ENCODE results near the gene PRKG1.
"Not testable (repeated sequence)": the region's sequence is repeated elsewhere in the genome, so short reads cannot be mapped to it uniquely, and the experiment has no call there.

PRKG1 gene

DNA sequence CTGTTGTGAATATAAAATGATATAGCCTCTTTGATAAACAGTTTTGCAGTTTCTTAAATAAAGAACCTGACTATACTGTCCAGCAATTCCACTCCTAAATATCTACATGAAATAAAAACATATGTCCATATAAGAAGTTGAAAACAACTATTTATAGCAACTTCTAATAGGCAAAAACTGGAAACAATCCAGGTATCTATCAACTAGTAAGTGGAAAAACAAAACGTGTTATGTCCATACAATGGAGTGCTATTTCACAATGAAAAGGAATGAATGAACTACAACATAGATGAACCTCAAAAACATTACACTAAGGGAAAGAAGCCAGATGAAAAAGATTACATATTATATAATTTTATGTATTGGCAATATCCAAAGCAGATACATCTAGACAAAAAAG lies 356.2 kb downstream of the PRKG1 start:
- Histone ChIP-seq H3K27ac (ENCODE audit: low read depth, low read length) (no peak overlapping the region), H3K4me1 (ENCODE audit: control insufficient read depth, insufficient read depth, low read length) (peaks cover 2% of the 10 kb centered on the region), H3K9ac (ENCODE audit: low read length) (no peak overlapping the region), H3K27me3 (ENCODE audit: control insufficient read depth, insufficient read depth, low read length) (no peaks in the 10 kb centered on the region), H3K36me3 (ENCODE audit: control insufficient read depth, insufficient read depth, low read length) (no peaks in the 10 kb centered on the region), H3K4me3 (ENCODE audit: low read length) (no peak overlapping the region)

DNA sequence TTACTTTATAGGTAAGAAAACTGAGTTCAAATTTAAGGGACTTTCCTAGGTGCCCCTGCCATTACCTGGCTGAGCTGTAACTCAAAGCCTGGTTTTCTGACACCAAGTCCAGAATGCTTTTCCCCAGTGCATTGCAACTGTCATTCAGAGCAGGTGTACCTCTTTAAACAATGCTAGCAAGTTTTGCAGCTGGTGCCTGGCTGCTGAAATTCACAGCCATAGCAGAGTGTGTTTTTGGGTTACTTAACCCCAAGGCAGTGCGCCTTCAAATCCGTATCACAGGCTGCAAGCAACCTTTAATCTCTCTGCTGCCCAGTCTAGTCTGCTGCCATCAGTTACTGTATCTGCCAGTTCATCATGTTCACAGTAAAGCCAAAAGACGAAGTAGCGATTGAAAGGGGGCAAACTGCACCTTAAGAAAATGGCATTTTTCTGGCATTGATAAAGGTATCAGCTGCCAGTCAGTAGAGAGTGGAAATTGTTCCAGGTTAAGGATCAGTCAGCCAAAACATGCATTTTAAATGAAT lies 359.7 kb downstream of the PRKG1 start:
- Histone ChIP-seq H3K36me3 (ENCODE audit: control insufficient read depth, insufficient read depth, low read length) (no peaks in the 10 kb centered on the region), H3K9ac (ENCODE audit: low read length) (no peak overlapping the region), H3K4me3 (ENCODE audit: low read length) (no peak overlapping the region), H3K27me3 (ENCODE audit: control insufficient read depth, insufficient read depth, low read length) (no peaks in the 10 kb centered on the region), H3K27ac (ENCODE audit: low read depth, low read length) (no peak overlapping the region), H3K4me1 (ENCODE audit: control insufficient read depth, insufficient read depth, low read length) (peaks cover 2% of the 10 kb centered on the region)

- H3K27ac ChIP-seq (ENCODE audit: low read depth, low read length): no peak overlapping the region
Measured at GRCh38 chr10:51436805-51437204, 362.5 kb downstream of the PRKG1 start.

DNA sequence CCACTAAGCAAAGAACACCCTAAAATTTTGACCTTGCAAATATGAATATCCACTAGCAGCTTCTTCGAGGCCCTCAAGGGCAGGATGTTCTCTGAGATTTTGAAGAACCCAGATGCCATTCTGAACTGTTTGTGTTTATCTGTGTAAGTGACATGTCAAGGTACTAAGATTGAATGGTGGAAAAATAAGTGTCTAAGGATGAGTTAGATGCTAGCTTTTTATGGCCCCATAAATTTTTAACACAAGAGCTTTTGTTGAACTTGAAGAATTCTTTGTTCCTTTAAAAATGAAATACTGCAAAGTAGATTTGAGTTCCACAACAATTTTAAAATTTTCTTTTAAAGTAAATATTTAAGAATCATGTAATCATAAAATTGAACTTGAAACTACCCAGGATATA lies 365.4 kb downstream of the PRKG1 start:
- Histone ChIP-seq H3K27ac (ENCODE audit: low read depth, low read length) (no peak overlapping the region), H3K4me3 (ENCODE audit: low read length) (no peak overlapping the region), H3K9ac (ENCODE audit: low read length) (no peak overlapping the region), H3K27me3 (ENCODE audit: control insufficient read depth, insufficient read depth, low read length) (no peaks in the 10 kb centered on the region), H3K4me1 (ENCODE audit: control insufficient read depth, insufficient read depth, low read length) (peaks cover 3% of the 10 kb centered on the region), H3K36me3 (ENCODE audit: control insufficient read depth, insufficient read depth, low read length) (no peaks in the 10 kb centered on the region)

More at GRCh38 chr10:51436805-51437204, 362.5 kb downstream of the PRKG1 start:
- Histone ChIP-seq H3K4me3 (ENCODE audit: low read length) (no peak overlapping the region), H3K4me1 (ENCODE audit: control insufficient read depth, insufficient read depth, low read length) (peaks cover 6% of the 10 kb centered on the region), H3K9ac (ENCODE audit: low read length) (no peak overlapping the region), H3K36me3 (ENCODE audit: control insufficient read depth, insufficient read depth, low read length) (no peaks in the 10 kb centered on the region), H3K27me3 (ENCODE audit: control insufficient read depth, insufficient read depth, low read length) (no peaks in the 10 kb centered on the region)

DNA sequence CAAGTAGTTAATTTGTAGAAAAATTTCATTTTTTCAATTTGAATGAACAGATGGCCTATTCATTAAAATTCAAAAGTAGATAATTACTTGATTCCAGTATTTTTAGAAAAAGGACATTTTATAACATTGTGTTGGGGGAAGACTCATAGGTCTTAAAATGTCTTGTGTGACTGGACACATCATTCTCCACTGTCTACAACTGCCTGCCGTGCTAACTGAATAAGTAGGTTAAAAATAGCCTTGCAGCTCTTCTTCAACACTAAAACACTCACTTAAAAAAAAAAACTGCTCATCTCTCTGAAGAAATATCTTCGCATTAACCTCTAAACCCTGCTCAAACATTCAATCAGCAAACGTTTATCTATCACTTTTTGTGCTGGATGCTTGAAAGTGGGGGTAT lies 371.3 kb downstream of the PRKG1 start:
- Histone ChIP-seq H3K4me3 (ENCODE audit: low read length) (no peak overlapping the region), H3K27me3 (ENCODE audit: control insufficient read depth, insufficient read depth, low read length) (no peaks in the 10 kb centered on the region), H3K9ac (ENCODE audit: low read length) (no peak overlapping the region), H3K36me3 (ENCODE audit: control insufficient read depth, insufficient read depth, low read length) (no peaks in the 10 kb centered on the region), H3K4me1 (ENCODE audit: control insufficient read depth, insufficient read depth, low read length) (no peaks in the 10 kb centered on the region), H3K27ac (ENCODE audit: low read depth, low read length) (no peak overlapping the region)

- Histone ChIP-seq H3K27ac (ENCODE audit: low read depth, low read length) (no peak overlapping the region), H3K36me3 (ENCODE audit: control insufficient read depth, insufficient read depth, low read length) (no peaks in the 10 kb centered on the region), H3K27me3 (ENCODE audit: control insufficient read depth, insufficient read depth, low read length) (no peaks in the 10 kb centered on the region), H3K4me3 (ENCODE audit: low read length) (no peak overlapping the region), H3K4me1 (ENCODE audit: control insufficient read depth, insufficient read depth, low read length) (no peaks in the 10 kb centered on the region), H3K9ac (ENCODE audit: low read length) (no peak overlapping the region)
Measured at GRCh38 chr10:51447119-51447518, 372.8 kb downstream of the PRKG1 start.

GRCh38 chr10:51455762-51456161 lies 381.5 kb downstream of the PRKG1 start:
- not testable (repeated sequence) for H3K4me1 ChIP-seq (ENCODE audit: control insufficient read depth, insufficient read depth, low read length); H3K27me3 ChIP-seq (ENCODE audit: control insufficient read depth, insufficient read depth, low read length); H3K9ac ChIP-seq (ENCODE audit: low read length); H3K27ac ChIP-seq (ENCODE audit: low read depth, low read length); H3K4me3 ChIP-seq (ENCODE audit: low read length); H3K36me3 ChIP-seq (ENCODE audit: control insufficient read depth, insufficient read depth, low read length)

- H3K4me3 ChIP-seq (ENCODE audit: low read length): no peak overlapping the region
- H3K9ac ChIP-seq (ENCODE audit: low read length): no peak overlapping the region
- no peaks in the 10 kb centered on the region for H3K27me3 ChIP-seq (ENCODE audit: control insufficient read depth, insufficient read depth, low read length)
- no peak overlapping the region for H3K27ac ChIP-seq (ENCODE audit: low read depth, low read length)
- peaks cover 3% of the 10 kb centered on the region for H3K4me1 ChIP-seq (ENCODE audit: control insufficient read depth, insufficient read depth, low read length)
- H3K36me3 ChIP-seq (ENCODE audit: control insufficient read depth, insufficient read depth, low read length): peaks cover 2% of the 10 kb centered on the region
Measured at GRCh38 chr10:51459476-51459875, 385.2 kb downstream of the PRKG1 start.

- Histone ChIP-seq H3K4me3 (ENCODE audit: low read length) (no peak overlapping the region), H3K27ac (ENCODE audit: low read depth, low read length) (no peak overlapping the region), H3K27me3 (ENCODE audit: control insufficient read depth, insufficient read depth, low read length) (no peaks in the 10 kb centered on the region), H3K4me1 (ENCODE audit: control insufficient read depth, insufficient read depth, low read length) (peaks cover 3% of the 10 kb centered on the region), H3K36me3 (ENCODE audit: control insufficient read depth, insufficient read depth, low read length) (peaks cover 2% of the 10 kb centered on the region), H3K9ac (ENCODE audit: low read length) (no peak overlapping the region)
Measured at GRCh38 chr10:51462076-51462779, 387.9 kb downstream of the PRKG1 start.

DNA sequence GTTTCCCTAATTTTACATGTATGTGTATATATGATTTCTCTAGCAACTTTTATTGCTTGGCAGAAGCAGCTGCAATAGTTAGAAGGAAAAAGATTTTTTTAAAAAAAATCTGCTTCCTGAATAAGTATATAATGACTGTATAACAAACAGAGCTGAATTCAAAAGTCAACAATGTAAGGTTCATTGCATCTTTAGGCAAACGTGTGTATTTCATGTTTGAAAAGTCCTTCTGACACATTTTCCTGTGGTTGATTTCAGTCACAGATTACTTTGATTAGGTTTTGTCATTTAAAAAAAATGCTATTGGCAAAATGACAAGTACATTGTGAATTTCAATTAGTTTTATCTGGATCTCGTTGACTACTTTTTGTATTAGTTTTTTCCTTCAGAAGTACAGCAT lies 394.1 kb downstream of the PRKG1 start:
- no peaks in the 10 kb centered on the region for H3K27me3 ChIP-seq (ENCODE audit: control insufficient read depth, insufficient read depth, low read length)
- H3K27ac ChIP-seq (ENCODE audit: low read depth, low read length): no peak overlapping the region
- no peaks in the 10 kb centered on the region for H3K4me1 ChIP-seq (ENCODE audit: control insufficient read depth, insufficient read depth, low read length)
- no peak overlapping the region for H3K4me3 ChIP-seq (ENCODE audit: low read length)
- H3K9ac ChIP-seq (ENCODE audit: low read length): no peak overlapping the region
- no peaks in the 10 kb centered on the region for H3K36me3 ChIP-seq (ENCODE audit: control insufficient read depth, insufficient read depth, low read length)

DNA sequence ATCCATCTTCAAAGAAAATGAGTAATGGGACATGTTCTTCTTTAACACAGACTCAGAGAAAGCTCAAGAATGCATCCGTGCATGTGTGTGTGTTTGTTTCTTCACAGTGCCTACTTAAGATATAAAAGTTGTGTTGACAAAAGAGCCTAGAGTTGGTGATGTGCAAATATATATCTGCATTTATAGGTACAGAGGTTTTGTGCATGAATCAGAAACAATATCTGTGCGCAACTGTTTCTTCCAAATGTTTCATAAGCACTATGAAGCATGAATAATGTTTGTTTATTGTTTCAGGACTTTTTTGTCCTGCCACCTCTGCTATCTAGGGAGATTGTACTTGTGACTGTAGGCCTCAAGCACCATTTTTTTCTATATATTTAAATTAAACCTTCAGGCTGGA lies 395.4 kb downstream of the PRKG1 start:
- no peak overlapping the region for H3K4me3 ChIP-seq (ENCODE audit: low read length)
- no peaks in the 10 kb centered on the region for H3K27me3 ChIP-seq (ENCODE audit: control insufficient read depth, insufficient read depth, low read length)
- no peak overlapping the region for H3K9ac ChIP-seq (ENCODE audit: low read length)
- H3K36me3 ChIP-seq (ENCODE audit: control insufficient read depth, insufficient read depth, low read length): no peaks in the 10 kb centered on the region
- H3K27ac ChIP-seq (ENCODE audit: low read depth, low read length): no peak overlapping the region
- no peaks in the 10 kb centered on the region for H3K4me1 ChIP-seq (ENCODE audit: control insufficient read depth, insufficient read depth, low read length)

DNA sequence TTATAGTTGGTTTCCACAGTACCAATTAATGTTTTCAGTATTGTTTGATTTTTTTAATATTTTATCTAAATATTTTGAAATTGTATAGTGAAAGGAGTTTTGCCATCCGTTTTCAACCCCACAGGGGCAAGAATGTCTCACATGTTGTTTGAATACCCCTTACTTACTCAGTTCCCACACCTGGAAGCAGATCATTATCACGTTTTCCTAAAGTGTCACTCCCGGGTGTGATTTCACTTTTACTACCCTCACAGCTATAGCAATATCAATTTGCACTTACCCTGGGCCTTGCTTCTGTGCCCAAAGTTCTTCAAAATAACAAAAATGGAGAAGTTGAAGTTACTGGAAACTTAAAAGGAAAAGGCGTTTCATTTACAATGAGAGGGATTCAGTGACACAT lies 397.0 kb downstream of the PRKG1 start:
- Histone ChIP-seq H3K36me3 (ENCODE audit: control insufficient read depth, insufficient read depth, low read length) (no peaks in the 10 kb centered on the region), H3K27me3 (ENCODE audit: control insufficient read depth, insufficient read depth, low read length) (no peaks in the 10 kb centered on the region), H3K9ac (ENCODE audit: low read length) (no peak overlapping the region), H3K4me1 (ENCODE audit: control insufficient read depth, insufficient read depth, low read length) (no peaks in the 10 kb centered on the region), H3K27ac (ENCODE audit: low read depth, low read length) (no peak overlapping the region), H3K4me3 (ENCODE audit: low read length) (no peak overlapping the region)

DNA sequence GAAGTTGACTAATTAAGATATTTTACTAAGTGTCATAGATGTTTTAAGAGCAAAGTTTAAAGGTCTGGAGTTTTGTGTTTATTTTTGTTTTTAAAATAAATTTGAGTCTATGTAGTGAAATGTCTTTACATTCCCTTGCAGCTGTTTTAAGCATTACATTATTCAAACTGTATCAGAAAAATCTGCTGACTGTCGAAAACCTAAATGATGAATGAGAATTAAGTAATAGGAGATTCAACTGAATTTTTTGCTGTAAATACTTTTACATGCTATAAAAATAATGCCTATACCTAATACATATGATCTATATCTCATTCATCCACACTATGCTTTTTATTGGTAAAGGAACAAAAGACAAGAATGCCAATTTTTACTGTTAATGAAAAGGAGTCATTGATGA lies 397.9 kb downstream of the PRKG1 start:
- Histone ChIP-seq H3K27me3 (ENCODE audit: control insufficient read depth, insufficient read depth, low read length) (no peaks in the 10 kb centered on the region), H3K4me3 (ENCODE audit: low read length) (no peak overlapping the region), H3K27ac (ENCODE audit: low read depth, low read length) (no peak overlapping the region), H3K4me1 (ENCODE audit: control insufficient read depth, insufficient read depth, low read length) (no peaks in the 10 kb centered on the region), H3K9ac (ENCODE audit: low read length) (no peak overlapping the region), H3K36me3 (ENCODE audit: control insufficient read depth, insufficient read depth, low read length) (no peaks in the 10 kb centered on the region)

All from rectal smooth muscle tissue (tissue), 1 donor.